Measurements from ENCODE around the gene DOCK9.
"Not testable (repeated sequence)": the region's sequence is repeated elsewhere in the genome, so short reads cannot be mapped to it uniquely, and the experiment has no call there.

The DOCK9 gene

DNA sequence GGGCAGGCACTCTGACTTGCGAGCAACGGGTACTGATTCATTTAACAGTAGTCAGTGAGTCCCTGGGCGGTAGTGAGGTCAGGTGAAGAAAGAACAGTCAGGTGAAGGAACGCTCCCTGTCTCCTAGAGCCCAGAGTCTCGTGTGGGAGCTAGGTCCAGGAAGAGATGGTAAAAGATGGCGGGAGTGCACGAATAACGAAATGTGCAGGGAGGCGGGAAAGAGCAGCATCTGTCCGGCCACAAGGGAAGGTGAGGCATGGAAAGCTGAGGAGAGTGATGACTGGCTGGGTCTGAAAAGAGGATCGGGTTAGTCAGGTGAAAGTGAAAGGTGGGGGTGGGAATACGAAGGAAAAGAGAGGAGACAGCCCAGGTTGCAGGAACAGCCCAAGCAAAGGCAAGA, 161.5 kb downstream of the DOCK9 start:
- no peak for DNase-seq

DNA sequence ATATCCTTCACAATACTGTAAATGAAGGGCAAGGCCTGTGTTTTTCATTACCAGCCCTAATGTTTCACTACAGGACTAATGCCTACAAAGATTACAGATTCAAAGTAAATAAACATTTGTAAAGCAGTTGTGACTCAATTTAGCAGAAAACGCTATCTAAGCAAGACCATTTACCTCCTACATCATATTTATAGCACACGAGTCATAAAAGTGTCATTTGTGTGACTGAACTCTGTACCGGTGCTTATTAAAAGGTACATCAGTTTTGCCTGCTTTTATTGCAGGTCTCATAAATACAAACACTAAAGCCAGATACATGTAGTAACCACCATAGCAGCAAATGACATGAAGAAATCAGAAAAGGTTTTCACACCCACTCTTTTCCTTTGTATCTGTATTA, 163.9 kb downstream of the DOCK9 start:
- no peak for DNase-seq

DNA sequence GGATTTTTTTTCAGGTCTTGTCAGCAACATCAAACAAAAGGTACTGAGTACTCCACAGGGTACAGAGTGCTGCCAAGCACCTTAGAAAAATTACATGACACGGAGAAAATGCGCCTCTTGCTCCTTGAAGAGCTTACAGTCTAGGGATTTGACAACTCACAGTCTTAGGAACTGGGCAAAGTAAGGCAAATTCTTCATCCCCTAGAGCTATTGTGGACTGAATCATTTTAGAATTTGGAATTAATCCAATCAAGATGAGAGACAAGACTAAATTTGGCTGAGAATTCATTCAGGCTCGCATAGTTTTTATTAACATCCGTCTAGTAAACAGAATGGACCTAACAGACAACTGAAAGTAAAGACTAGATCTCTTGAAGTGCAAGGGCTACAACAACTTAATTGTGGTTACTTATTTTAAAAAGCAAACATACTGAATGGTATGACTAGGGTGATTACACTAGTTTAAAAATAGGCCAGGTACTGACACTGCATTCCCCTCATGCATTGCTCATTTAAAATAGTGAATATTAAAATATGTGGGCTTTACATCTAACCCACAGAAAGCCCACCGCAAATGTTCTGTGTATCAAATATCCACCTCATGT, 165.6 kb downstream of the DOCK9 start:
- DNase-seq: not testable (repeated sequence)

DNA sequence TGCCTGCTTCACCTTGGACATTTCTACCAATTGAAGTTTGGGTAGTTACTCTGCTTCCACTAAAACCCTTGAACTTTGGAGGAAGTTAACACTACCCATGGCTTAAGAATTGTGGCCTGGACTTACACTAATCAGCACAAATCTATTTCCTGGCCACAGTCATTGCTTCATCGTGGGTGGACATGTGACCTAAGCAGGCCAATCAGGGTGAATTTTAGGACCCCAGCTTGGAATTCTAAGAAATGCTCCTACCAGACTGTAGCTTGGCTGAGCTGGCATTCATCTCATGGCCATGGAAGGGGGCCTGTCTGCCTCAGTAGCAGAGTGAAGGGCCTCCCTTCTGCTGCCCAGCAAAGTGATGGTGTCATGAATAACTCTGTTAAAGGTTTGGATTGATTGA, 167.1 kb downstream of the DOCK9 start:
- DNase-seq: no peak

DNA sequence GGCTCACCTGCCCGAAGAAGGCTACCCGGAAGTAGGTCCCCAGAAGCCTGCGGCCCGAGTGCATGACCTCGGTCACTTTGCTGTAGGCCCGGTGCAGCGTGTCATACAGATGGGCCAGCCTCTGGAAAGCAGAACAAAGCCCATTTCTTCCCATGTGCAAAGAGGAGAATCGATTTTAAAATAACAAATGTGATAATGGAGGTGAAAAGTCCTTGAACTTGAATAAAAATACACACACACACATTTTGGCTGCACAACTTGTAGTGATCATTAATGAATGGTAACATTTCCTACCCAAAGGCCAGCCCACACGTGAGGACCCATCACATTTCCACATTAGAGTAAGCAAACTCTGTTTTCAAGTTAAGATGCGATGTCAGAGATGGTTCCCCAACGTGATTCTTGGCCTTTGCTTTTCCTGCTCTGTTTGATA, 168.5 kb downstream of the DOCK9 start:
- DNase-seq: no peak

DNA sequence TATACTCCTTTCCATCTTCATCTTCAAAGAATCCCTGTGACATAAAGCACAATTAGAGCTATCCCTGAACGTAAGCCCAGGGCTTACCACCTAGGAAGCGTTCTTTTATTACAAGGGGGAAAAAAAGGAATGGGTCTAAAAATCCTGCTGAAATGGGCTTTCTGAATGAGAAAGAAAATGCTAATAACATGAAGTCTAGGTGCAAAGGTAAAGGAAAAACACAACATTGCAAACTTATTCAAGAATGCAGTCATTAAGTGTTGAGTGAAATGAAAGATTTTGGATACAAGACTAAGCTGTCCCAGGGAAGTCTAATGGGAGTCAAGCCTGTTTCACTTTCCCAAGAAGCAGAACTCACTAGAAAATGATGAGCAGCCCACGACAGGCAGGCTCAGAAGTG, 170.1 kb downstream of the DOCK9 start:
- DNase-seq: no peak

DNA sequence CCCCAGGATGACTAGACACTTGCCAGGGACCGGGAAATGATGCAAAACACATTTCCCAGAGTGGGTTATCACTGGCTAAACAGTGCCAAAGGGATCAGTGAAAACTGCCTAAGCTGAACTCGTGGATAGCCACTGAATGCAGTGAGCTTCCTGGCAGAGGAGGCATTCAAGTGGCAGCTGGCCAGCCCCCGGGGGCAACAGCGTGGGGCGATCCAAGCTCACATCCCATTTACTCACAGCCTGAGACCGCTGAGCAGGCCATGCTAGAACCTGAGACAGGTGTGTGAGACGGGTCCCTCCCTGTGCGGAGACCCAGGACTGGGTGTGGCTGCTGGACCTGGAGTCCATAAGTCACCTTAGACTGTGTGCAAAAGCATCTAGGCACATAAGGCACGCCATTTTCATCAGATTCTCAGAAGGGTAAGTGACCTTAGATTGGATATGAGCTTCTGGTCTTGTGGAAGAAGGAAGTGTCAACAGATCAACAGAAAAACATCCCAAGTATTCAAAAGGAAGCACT, 173.5 kb downstream of the DOCK9 start:
- DNase-seq: no peak

DNA sequence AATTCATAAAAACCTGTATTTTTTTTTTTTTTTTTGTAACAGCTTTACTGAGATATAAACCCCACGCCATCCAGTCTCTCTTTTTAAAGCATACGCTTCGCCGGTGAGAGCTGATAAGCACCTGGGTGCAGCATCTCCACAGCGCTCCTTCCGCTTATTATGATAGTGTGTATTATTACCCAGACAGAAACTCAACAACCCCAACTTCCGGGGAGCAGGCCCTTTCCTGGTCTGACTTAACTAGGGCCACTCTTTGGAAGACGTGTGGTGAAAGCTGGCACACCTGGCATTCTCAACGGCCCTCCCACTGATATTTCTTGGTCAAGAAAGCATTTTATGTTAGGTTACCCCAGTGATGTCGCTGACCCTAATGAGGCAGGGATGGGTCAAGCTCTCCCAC, 173.9 kb downstream of the DOCK9 start:
- DNase-seq: no peak

DNA sequence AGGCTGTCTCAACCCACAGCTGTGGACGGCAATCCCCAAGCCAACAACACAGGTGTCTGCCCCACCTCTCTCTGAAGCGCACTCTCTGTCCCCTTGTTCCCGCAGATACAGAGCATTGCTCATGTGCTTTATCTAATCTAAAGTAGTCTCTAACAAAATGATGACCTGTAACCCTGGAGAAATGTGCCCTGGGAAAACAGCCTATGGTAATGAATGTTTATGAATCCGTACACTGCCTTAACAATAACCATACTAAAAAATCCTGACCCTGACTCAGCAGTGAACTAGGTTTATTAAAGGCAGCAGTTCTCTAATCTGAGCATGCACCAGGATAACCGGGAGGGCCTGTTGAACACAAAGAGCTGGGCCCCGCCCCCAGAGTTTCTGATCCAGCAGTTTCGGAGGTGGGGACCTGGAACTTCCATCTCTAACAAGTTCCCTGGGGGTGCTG, 174.7 kb downstream of the DOCK9 start:
- no peak for DNase-seq

DNA sequence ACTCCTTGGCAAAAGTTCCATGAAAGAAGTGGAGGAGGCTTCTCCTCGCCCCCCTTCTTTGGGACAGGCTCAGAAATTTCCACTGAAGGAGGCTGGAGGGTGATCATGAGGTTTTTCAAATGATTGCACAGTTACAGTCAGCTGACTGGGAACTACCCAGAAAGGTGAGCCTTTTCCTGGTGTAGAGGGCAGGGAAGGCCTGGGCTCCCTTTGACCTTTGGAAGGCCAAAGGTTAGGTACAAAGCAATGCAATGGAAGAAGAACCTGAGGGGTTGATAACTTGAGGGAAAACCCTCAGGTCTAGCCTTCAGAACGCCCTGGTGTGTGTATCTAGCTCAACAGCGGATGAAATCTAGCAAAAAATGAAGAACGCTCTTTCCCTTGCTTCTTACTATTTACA, 175.3 kb downstream of the DOCK9 start:
- DNase-seq: no peak

DNA sequence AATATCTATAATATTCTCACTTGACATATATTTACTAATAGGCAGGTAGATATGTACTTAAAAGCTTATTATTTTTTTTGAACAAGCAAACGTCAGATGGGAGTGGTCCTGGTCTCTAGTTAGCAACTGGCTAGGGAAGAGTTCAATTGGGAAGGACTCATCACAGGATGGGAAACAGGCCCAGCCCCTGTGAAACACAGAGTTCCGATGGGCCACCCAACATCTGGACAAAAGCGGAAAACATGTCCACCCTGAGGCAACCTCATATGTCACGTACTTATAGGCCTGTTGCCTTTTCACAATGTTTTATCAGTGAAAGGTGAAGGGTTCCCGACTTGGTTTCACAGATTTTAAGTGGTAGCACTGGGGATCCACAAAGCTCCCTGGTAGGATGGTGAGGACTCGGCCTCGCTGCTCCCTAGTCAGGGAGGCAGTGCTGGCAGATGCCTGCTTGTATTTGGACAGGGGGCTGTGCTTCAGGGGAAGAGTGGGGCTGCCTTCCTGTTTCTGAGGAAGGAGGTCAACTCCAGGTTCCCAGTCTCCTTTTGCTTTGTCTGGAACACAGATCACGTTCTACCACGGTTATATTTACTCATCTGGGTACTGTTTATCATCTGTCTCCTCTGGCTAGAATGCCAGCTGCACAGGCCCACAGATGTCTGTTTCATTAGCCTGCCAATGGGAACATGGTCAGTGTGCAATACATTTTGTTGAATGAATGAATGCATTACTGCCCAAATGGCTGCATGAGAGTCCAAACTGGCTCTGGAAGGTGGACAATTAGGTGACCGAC, 176.0 kb downstream of the DOCK9 start:
- no peak for DNase-seq

DNA sequence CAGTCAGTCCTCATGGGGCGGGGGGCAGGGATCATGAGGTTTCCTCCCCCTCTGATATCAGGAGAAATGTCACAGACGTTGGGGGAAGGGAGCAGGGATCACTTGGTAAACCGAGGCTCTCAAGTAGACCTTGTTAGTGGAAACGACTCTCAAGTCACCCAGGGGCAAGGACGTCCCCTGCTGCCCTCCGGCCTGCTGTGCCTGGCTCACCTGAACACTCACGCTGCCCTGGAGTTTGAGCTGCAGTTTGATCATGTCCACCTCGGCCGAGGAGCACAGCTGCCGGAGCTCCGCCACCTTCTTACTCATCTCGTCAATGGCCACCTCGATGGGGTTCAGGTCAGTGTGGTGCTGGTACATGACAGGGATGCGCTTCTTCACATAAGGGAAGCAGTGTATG, 177.8 kb downstream of the DOCK9 start:
- no peak for DNase-seq

DNA sequence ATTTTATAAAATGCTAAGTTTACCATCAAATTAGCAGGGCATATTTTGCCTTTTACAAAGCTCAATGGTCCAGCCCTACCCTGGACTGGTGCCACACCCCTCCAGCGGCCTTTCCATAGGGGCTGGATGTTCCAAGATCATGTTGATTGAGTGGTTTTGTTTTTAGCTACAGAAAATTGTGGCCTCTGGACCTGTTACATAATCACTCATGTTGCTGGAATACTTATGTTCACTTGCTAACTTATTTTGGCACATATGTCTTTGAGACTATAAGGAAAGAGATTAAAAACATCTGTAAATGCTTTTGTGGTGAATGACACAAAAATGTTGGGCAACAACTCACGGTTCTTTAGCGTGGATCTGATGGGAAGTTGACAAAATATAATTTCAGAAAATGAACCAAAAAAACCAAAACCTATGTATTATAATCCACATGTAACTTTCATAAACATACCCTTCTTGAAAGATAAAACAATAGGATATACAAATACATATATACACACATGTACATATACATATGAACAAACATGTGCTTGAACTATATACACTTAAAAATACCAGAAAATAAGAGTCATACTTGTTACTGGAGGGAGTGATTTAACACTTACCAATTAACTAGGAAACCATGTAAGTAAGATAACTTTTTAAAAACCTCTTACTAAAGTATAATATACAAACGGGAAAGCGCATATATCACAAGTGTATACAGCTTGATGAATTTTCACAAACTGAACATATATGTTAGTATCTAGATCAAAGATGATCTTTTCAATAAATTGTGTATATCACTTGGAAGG, 178.8 kb downstream of the DOCK9 start:
- no peak for DNase-seq

DNA sequence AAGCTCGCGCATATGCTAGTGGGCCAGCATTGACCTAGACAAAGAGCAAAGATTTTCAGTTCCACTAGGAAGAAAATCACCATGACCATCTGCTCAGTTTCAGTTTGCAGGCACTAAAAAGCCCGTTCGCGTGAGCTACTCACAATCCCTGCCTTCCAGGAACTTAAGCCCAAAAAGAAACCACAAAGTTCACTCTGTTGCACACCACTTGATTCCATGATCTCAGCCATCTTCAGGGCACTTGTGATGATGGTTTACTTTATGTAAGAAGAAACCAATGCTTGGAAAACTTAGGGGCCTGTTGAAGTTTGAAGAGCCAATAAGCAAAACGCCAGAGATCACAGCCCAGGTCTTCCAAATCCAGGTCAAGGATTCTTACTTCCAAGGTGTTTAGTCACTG, 180.4 kb downstream of the DOCK9 start:
- DNase-seq: no peak

DNA sequence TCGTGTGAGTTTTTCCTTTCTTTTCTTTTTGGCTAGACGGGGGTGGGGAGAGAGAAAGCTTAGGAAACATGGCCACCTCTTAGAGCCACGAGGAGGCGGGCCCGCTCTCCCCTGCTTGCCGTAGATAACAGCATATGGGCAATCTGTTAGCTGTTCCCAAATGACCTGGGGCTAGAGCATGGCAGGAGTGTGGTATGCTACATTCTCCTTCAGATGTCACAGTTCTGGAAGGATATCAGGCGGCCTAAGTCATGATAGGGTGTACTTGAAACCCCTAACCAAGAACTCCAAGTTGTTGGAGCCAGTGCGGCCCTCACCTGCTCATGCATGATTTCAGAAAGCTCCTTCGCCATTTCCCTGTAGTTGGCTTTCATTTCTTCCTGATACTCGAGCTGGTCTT, 181.1 kb downstream of the DOCK9 start:
- DNase-seq: no peak

DNA sequence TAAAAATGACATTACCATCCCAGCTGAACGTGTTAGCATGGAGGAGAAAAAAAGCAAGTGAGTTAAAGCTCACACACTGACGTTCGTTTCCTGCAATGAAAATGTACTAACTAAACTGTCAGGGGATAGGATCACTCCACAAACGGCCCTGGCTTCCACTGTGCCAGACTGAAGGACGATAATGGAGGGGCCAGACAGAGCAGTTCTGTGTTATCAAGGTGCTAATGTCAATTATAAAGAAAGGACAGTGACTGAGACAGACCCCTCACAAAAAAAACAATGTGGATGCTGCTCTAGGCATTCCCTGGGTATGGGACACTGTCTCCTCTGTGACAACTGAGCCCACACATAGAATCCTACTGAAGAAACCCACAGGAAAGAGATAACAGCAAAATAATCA, 181.7 kb downstream of the DOCK9 start:
- DNase-seq: no peak

DNA sequence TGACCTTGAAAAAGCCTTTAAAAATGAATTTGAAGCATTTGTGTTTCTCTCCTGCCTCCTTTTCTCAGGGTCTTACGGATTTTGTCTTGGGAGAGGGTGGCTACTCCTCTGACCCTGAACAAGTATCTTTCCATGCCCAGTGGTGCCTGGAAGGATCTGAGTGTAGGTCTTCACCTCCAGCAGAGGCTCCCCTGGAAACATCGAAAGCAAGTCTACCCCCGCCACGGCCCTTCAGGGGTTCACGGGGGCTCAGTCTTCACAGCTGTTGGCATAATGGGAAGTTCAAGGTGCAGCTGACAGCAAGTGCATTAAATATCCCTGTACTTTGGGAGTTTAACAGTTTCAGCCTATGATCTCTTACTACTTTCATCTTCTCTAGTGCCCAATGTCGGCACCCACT, 182.6 kb downstream of the DOCK9 start:
- DNase-seq: no peak

DNA sequence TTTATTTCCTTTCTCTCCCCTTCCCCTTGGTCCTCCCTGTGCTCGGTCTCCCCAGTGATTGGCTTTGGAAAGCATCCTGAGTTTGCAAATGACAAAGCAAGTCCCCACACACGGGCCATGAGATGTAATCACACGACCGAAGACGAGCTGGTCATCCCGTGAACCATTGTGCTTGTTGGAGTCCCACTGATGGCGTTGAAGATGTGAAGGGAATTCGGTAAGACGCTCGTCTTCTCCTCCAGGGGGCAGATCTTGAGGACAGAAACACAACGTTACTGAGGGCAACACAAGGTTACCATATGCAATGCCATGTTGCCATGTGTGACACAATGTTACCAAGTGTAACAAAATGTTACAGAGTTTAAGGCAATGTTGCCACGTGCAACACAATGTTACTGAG, 183.4 kb downstream of the DOCK9 start:
- DNase-seq: no peak

DNA sequence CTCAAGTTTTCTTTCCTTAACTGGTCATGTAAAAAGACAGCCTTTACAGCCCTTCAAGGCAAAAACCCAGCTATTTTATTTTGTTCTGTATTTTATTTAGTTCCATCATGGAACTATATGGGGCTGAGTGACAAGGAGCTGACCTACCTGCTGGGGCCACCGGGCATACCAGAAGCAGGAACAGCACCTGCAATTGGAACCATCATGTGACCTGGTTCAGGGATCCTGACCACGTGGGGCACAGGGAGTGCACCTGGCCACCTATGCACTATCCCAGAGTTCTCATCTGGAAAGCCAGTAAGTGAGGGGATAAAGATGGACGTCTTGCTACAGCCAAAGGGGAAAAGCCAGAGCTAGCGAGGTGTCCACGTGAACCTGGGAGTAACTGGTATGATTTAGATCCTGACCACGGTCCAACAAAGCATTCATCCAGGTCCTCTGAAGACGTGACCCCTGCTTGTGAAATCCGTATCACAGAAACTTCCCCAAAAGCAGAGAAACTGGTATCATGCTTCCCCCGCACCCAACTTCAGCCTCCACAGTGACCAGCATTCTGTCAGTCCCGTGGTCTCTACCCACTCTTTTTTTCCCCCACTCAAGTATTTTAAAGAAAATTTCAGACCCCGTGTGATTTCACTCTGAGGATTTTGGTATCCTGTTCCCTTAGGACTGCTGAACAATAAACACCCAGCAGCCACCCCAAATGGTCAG, 184.9 kb downstream of the DOCK9 start:
- DNase-seq: no peak

DNA sequence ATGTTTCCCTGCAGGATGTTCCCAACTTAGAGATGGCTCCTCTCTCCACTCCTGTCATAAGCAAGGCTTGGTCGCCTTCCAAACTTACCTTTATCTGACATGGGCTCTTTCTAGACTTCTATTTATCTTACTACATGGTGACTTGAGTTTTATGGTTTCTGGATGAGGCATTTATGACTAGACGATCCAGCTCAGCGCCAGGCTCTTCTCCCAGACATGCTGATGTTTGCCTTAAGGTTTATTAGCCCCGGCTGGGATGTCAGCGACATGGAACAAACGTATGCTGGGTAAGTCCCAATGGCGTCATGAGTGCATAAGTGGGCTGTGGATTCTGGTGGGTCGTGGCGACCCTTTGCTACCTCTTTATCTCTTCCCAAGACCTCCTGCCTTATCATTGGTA, 185.5 kb downstream of the DOCK9 start:
- DNase-seq: no peak

DNA sequence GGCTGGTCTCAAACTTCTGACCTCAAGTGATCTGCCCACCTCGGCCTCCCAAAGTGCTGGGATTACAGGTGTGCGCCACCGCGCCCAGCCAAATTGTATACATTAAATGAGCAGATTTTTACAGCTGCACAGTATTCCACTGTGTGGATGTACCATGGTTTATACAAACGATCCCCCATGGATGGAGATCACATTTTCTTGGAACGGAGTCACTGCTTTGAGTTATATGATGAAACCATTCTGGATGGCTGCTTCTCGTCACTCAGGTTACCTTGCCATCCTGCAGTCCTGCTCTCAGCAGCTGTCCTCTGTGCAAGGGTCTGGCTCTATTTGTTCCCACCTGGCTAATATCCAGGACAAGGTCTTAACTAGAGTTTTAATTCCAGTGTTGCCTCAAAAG, 186.3 kb downstream of the DOCK9 start:
- DNase-seq: no peak

DNA sequence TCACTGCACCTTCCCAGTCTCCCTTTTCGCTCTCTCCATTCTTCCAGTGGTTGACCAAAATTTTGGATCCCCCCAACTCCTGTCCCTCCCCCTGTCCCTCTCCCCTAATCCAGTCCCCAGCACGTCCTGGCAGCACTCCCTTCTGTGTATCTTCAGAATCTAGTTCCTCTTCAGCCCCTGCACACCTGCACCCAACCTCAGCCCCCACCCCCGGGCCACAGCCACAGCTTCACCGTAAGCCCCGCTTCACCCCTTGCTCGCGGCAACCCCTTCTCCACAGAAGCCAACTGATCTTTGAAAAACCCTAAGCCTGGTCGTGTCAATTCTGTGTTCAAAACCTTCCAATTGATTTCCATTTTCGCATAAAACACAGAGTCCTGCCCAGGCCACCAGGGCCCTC, 189.9 kb downstream of the DOCK9 start:
- no peak for DNase-seq

DNA sequence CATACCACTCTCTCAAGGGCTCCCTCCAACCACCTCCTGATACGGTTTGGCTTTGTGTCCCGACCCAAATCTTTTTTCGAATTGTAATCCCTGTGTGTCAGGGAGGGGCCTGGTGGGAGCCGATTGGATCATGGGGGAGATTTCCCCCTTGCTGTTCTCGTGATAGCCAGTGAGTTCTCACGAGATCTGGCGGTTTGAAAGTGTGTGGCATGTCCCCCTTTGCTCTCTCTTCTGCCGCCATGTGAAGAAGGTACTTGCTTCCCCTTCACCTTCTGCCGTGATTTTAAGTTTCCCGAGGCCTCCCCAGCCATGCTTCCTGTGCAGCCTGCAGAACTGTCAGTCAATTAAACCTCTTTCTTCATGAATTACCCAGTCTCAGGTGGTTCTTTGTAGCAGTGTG, 190.7 kb downstream of the DOCK9 start:
- no peak for DNase-seq
